D341Med (cell line): ENCODE results near the gene KAT6B.
"Not testable (repeated sequence)": the region's sequence is repeated elsewhere in the genome, so short reads cannot be mapped to it uniquely, and the experiment has no call there.

Source experiments
- DNase-seq: peaks from one replicate; pipeline ENCODE4 v3.0.0; 2012; ENCODE audit warnings: low spot score

The KAT6B gene

DNA sequence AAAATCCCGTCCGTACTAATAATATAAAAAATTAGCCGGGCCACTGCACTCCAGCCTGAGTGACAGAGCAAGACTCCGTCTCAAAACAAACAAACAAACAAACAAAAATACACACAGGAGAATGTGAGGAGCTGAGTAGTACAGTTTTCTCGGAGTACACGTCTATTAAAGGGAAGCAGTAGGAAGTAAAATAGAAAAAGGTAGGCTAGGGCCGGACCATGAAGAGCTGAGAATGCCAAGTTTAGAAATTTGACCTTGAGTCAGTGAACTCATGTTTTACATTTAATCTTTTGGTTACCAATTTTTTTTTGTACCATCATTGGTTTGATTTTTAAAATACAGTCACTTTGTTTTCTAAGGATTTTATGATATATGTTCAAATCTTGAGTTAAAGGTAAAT, 64.1 kb downstream of the KAT6B start:
- no peak for DNase-seq

GRCh38 chr10:74891053-74891452, 64.7 kb downstream of the KAT6B start:
- DNase-seq: no peak

GRCh38 chr10:74892839-74893238, 66.4 kb downstream of the KAT6B start:
- no peak for DNase-seq

DNA sequence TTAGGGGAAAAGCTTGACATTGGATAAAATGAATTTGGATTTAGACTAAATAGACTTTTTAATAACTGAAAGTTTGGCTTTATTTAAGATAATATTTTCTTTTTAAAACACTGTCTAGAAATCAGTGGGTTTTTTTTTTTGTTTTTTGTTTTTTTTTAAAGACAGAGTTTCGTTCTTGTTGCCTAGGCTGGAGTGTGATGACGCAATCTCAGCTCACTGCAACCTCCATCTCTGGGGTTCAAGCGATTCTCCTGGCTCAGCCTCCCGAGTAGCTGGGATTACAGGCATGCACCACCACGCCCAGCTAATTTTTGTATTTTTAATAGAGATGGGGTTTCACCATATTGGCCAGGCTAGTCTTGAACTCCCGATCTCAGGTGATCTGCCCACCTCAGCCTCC, 66.9 kb downstream of the KAT6B start:
- not testable (repeated sequence) for DNase-seq

- no peak for DNase-seq
These were observed 70.6 kb downstream of the KAT6B start for GRCh38 chr10:74896788-74897527.

DNA sequence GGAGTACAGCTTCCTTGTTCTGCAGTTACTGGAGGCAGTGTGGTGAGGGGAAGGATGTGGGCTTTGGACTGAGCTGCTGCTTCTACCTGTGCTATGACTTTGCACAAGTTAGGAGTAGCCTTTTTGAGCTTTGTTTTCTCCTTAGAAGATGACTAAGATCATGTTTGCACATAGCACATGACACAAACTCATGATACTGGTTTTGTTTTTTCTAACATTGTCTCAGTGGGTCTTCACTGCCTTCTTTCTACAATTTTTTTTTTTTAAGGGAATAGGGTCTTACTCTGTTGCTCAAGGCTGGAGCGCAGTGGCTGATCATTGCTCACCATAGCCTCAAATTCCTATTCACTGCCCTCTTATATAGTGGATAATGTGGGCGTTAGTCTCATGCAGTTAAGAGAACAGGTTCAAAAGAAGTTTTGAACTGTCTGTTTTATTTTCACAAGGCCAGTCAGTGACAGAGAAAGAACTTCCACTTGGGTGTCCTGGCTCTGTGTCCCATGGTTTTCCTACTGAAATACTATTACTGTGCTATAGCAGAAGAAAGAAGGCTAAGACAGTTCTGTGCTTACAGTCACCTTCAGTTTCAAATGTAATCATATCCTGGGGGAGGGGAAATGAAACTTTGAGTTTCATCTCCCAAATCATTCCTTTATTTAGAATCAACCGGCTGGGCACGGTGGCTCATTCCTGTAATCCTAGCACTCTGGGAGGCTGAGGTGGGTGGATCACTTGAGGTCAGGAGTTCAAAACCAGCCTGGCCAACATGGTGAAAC, 72.0 kb downstream of the KAT6B start:
- no peak for DNase-seq

- no peak for DNase-seq
These were observed 73.9 kb downstream of the KAT6B start for GRCh38 chr10:74900297-74900696.

GRCh38 chr10:74901301-74901700, 74.9 kb downstream of the KAT6B start:
- no peak for DNase-seq

DNA sequence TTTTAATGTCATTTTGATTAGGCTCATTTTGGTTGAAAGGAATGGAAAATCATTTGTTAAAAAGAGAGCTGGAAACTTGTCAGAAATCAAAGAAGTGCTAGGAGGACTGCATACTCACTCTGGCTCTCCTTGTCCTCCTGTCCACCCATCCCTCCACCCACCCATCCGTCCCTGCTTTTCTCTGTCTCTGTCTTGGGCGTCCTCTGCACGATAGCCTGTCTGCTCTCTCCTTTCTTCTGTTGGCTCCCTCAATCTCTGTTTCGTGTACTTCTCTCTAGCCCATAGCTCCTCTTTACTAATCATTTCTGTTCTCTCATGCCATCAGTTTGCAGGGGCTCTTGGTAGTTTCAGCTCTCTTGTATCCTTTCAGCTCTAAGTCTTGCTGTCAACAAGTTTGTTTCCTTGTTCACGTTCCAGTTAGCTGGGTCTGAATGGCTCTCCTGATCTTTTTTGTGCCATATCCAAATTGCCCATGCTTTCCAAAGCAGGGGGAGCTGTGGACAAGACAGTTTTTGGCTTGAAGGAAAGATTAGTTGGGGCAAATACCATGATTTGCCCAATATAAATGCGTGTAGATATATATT, 75.6 kb downstream of the KAT6B start:
- no peak for DNase-seq

DNA sequence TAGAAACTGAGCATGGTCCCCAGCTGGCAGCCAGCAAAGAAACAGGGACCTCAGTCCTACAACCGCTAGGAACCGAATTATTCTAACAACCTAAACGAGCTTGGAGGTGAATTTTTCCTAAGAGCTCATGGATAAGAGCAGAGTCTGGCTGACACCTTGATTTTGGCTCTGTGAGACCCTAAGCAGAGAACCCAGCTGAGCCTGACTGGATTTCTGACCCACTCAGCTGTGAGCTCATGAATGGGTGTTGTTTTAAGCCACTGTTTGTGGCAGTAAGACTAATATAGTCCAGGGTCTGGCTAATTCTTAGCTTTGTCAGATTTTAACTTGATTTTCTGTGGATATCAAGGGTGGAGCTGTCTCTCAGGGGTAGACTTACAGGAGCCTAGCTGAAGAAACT, 77.1 kb downstream of the KAT6B start:
- DNase-seq: no peak

DNA sequence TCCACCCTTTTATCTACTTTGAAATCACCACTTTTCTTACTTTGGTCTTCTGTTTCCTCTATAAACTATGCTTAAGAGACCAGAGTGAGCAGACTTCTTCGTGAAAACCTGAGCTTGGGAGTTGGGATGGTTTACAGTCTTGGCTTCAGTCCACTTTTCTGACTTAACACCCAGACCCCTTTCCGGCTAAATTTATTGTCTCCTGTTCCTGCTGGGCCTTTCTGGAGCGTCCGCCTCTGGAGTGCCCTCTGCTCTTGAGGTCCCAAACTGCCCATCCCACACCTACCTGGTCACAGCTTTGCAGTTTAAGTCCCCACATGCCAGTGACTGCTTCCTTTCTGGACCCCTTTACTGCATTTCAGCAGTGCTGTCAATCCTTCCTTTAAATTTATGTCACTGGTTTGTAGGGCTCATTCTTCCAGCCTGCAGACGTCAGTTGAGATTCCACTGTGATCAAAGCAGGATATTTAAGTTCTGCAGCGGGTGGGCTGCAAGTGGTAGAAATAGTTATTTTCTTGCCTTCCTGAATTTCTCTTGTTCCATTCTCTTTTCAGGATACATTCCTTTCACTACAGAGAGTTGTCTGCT, 80.3 kb downstream of the KAT6B start:
- no peak for DNase-seq

GRCh38 chr10:74909670-74910069, 83.3 kb downstream of the KAT6B start:
- DNase-seq: no peak

DNA sequence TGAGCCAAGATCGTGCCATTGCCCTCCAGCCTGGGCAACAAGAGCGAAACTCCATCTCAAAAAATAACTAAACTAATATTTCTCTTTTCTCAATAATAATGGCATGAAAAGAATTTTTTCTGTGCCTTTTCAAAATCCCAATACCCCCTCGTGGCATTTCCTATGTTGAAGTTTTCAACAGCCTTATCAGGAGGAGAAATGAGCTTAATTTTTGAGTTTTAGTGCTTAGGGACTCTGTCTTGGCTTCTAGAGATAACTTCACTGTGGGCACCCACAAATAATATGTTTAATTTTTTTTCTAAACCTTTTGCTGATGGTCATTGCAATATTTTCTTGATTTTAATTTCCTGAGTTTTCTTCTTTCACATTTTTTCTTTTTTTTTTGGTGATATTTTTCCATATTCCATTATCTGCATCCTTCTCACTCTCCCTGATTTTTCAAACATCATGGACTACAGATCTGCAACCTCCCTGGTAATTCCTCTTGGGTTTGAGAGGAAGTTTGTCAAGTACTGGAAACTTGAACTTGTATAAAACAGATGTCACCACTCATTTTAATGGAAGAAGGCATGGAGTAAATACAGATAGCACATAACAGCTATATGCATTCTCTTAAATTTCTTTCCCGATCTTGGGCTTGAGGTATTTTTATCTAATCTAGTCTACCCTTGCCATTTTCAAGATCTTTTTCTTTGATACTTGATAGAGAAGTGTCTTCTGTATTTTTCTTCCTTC, 84.0 kb downstream of the KAT6B start:
- DNase-seq: no peak

GRCh38 chr10:74910976-74911350, 84.6 kb downstream of the KAT6B start:
- no peak for DNase-seq

- no peak for DNase-seq
These were observed 85.8 kb downstream of the KAT6B start for GRCh38 chr10:74912182-74912581.

- no peak for DNase-seq
These were observed 86.3 kb downstream of the KAT6B start for GRCh38 chr10:74912682-74913081.

DNA sequence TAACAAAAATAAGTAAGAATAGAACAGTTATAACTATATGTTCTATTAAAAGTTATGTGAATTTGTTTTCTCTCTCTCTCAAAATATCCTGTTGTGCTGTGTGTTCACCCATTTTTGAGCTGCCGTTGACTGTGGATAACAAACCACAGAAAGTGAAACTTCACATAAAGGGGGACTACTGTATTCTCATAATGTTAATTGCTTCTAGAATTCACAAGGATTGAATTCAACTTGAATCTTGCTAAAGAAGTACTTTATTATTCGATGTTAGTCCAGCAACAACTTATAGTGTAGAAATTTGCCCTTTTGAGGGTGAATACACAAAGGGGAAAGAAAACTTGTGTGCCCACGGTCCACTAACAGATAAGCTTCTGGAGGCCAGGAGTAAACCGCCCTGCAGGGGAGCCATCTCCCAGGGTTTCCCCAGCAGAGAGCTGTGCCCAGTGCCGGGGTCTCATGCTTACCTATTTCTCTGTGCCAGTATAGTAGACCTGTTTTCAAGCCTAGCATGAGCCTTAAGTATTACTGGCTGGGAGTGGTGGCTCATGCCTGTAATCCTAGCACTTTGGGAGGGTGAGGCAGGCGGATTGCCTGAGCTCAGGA, 87.1 kb downstream of the KAT6B start:
- DNase-seq: no peak

DNA sequence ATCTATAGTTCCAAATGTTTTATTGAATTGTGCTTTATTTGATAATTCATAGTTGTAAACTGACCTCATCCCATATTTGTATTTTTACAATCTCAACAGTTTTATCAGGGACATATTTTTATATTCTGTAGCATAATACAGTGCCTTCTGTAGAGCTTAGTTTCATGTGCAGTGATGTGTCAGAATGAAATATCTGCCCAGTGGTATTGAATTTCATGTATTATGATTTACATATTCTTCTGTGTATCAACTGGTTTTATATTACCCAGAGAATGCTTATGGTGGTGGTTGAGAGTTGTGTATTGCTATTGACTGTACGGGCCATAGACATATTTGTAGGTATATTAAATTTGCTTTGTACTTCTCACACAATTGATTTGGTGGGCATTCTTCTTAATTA, 89.9 kb downstream of the KAT6B start:
- no peak for DNase-seq

- DNase-seq: no peak
These were observed 91.2 kb downstream of the KAT6B start for GRCh38 chr10:74917481-74918077.

- no peak for DNase-seq
These were observed 93.3 kb downstream of the KAT6B start for GRCh38 chr10:74919671-74920070.

DNA sequence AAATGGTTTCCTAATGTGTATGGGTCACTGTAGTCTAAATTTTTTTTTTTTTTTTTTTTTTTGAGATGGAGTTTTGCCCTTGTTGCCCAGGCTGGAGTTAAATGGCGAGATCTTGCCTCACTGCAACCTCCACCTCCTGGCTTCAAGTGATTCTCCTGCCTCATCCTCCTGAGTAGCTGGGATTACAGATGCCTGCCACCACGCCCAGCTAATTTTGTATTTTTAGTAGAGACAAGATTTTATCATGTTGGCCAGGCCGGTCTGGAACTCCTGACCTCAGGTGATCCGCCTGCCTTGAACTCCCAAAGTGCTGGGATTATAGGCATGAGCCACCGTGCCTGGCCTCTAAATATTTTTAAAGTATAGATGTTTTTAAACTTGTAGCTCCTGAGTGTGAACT, 94.7 kb downstream of the KAT6B start:
- not testable (repeated sequence) for DNase-seq
